Neuronal stem cell (in vitro differentiated cells): ENCODE measurements around the gene OXTR. TPM values are rescaled to one million over a fixed set of nuclear protein-coding genes. Genes with fewer than 3 reads are reported as not detected.

Source experiments
- DNase-seq: peaks from one replicate; pipeline ENCODE4 v3.0.0-alpha.2; 2013; ENCODE audit warnings: low spot score
- H2AFZ ChIP-seq: one replicate; pipeline ENCODE4 v1.6.1; 2013; ENCODE audit warnings: mild to moderate bottlenecking, low read length, inconsistent platforms
- H2AK5ac ChIP-seq: 2 replicates; pipeline ENCODE4 v1.6.1; 2013; ENCODE audit warnings: low read depth, mild to moderate bottlenecking, inconsistent platforms, low read length, moderate library complexity, mixed read lengths
- H2BK120ac ChIP-seq: 2 replicates; pipeline ENCODE4 v1.6.1; 2013; ENCODE audit warnings: low read depth, mild to moderate bottlenecking, inconsistent platforms, low read length, moderate library complexity, mixed read lengths
- H2BK12ac ChIP-seq: one replicate; pipeline ENCODE4 v1.6.1; 2013; ENCODE audit warnings: low read length, inconsistent platforms
- H2BK15ac ChIP-seq: 2 replicates; pipeline ENCODE4 v1.6.1; 2013; ENCODE audit warnings: mild to moderate bottlenecking, low read length, inconsistent platforms, mixed read lengths
- H2BK5ac ChIP-seq: one replicate; pipeline ENCODE4 v1.6.1; 2013; ENCODE audit warnings: inconsistent platforms, mild to moderate bottlenecking, low read length, moderate library complexity
- H3K14ac ChIP-seq: one replicate; pipeline ENCODE4 v1.6.1; 2013; ENCODE audit warnings: low read length, inconsistent platforms
- H3K18ac ChIP-seq: 2 replicates; pipeline ENCODE4 v1.6.1; 2013; ENCODE audit warnings: low read length, inconsistent platforms
- H3K23ac ChIP-seq: 2 replicates; pipeline ENCODE4 v1.6.1; 2013; ENCODE audit warnings: low read depth, mild to moderate bottlenecking, mixed read lengths, low read length, inconsistent platforms; ENCODE audit not compliant: poor library complexity
- H3K27ac ChIP-seq: replicated peaks from 3 replicates; pipeline ENCODE4 v1.5.1; 2013; ENCODE audit warnings: low read length, inconsistent platforms
- H3K27me3 ChIP-seq, 3 experiments: 2 replicates each; pipeline ENCODE4 v1.6.1; 2013; ENCODE audit warnings: low read length in 3 of 3, mild to moderate bottlenecking in 2 of 3, inconsistent platforms in 1 of 3, low read depth in 1 of 3, mixed read lengths in 1 of 3, moderate library complexity in 1 of 3; ENCODE audit not compliant: control insufficient read depth in 3 of 3, insufficient read depth in 3 of 3
- H3K36me3 ChIP-seq, 2 donors: replicated peaks in 1 of 2; 2 replicates each; pipeline ENCODE4 v1.6.1; 2013; ENCODE audit warnings: low read length in 2 of 2; ENCODE audit not compliant: control insufficient read depth in 2 of 2, insufficient read depth in 2 of 2
- H3K4ac ChIP-seq: 2 replicates; pipeline ENCODE4 v1.6.1; 2013; ENCODE audit warnings: inconsistent platforms, mild to moderate bottlenecking, low read length, moderate library complexity
- H3K4me1 ChIP-seq, 2 donors: 1 replicate in 1 of 2; 2 replicates in 1 of 2; pipeline ENCODE4 v1.6.1; 2013; ENCODE audit warnings: low read length in 2 of 2, low read depth in 1 of 2; ENCODE audit not compliant: control insufficient read depth in 2 of 2, insufficient read depth in 1 of 2
- H3K4me2 ChIP-seq: one replicate; pipeline ENCODE4 v1.6.1; 2013; ENCODE audit warnings: mild to moderate bottlenecking, low read length, inconsistent platforms; ENCODE audit not compliant: insufficient read depth, poor library complexity, severe bottlenecking
- H3K4me3 ChIP-seq, 2 donors: 2 replicates each; pipeline ENCODE4 v1.5.1; 2013; ENCODE audit warnings: low read length in 2 of 2, mild to moderate bottlenecking in 2 of 2, inconsistent platforms in 1 of 2, moderate library complexity in 1 of 2
- H3K79me1 ChIP-seq: one replicate; pipeline ENCODE4 v1.6.1; 2013; ENCODE audit warnings: low read depth, mild to moderate bottlenecking, inconsistent platforms, low read length, moderate library complexity
- H3K9ac ChIP-seq: one replicate; pipeline ENCODE4 v1.6.1; 2013; ENCODE audit warnings: mild to moderate bottlenecking, low read depth, low read length, inconsistent platforms; ENCODE audit not compliant: poor library complexity
- H3K9me3 ChIP-seq, 2 donors: replicated peaks in 1 of 2; 2 replicates each; pipeline versions ENCODE3 to v1.6.1; 2013; ENCODE audit warnings: low read length in 2 of 2, mild to moderate bottlenecking in 2 of 2, inconsistent platforms in 1 of 2, low read depth in 1 of 2, mixed read lengths in 1 of 2, moderate library complexity in 1 of 2; ENCODE audit not compliant: control insufficient read depth in 2 of 2, insufficient read depth in 1 of 2
- H4K8ac ChIP-seq: one replicate; pipeline ENCODE4 v1.6.1; 2013; ENCODE audit warnings: low read depth, mild to moderate bottlenecking, inconsistent platforms, low read length, moderate library complexity
- H4K91ac ChIP-seq: one replicate; pipeline ENCODE4 v1.6.1; 2013; ENCODE audit warnings: low read length, low read depth, mild to moderate bottlenecking, inconsistent platforms; ENCODE audit not compliant: poor library complexity
- WGBS, 2 donors: extraction: QIAGEN DNeasy Blood & Tissue Kit; methylation state at CpG; one replicate each; pipeline ENCODE4 v1.1.7; 2013; ENCODE audit warnings: missing lambda C conversion rate in 2 of 2, mixed read lengths in 1 of 2; ENCODE audit not compliant: insufficient read length in 2 of 2, insufficient replicate concordance in 1 of 2; ENCODE audit errors: extremely low coverage in 2 of 2; 5-methylcytosine and 5-hydroxymethylcytosine counted together
- polyA plus RNA-seq, 2 experiments: library from polyadenylated mRNA; stranded (reverse); fragments of 200-250 nt; gene quantifications; one replicate each; pipeline ENCODE4 v1.2.3, GENCODE V29; 2013

The OXTR gene
- polyA plus RNA-seq (2013, experiment 1 of 2), result 0.73 TPM
- polyA plus RNA-seq (2013, experiment 2 of 2), result 0.69 TPM

- Histone ChIP-seq H4K8ac (no peak within 1 kb of the TSS), H3K27ac (no peak within 1 kb of the TSS), H2AFZ (peak within 1 kb of the TSS; percentile 66), H3K9ac (peak within 1 kb of the TSS; percentile 24), H3K27me3 (peaks cover 0 to 25% (median 10%) of the 10 kb centered on the region in 3 experiments), H3K36me3 (no peaks in the 10 kb centered on the region), H3K14ac (peak within 1 kb of the TSS; percentile 42), H2AK5ac (peak within 1 kb of the TSS; percentile 34), H2BK120ac (no peak within 1 kb of the TSS), H3K79me1 (no peaks in the 10 kb centered on the region), H3K9me3 (peaks cover 0 to 36% of the 10 kb centered on the region in 2 donors), H3K4me2 (peak within 1 kb of the TSS; percentile 91), H2BK5ac (peak within 1 kb of the TSS; percentile 11), H3K4ac (no peak within 1 kb of the TSS), H4K91ac (no peak within 1 kb of the TSS), H3K4me1 (peaks cover 2 to 7% of the 10 kb centered on the region in 2 donors), H3K18ac (peak within 1 kb of the TSS; percentile 82), H3K4me3 (peak within 1 kb of the TSS in 1 of 2 donors; percentile 74), H2BK15ac (peak within 1 kb of the TSS; percentile 7), H3K23ac (peak within 1 kb of the TSS; percentile 53), H2BK12ac (no peak within 1 kb of the TSS)
- WGBS, 2 donors, result no CpG with 5 or more reads among the region's 53 CpGs
- peak; percentile 77 for DNase-seq
These were observed at the start of gene OXTR for GRCh38 chr3:8769088-8769822. Gene OXTR, minus strand, starts transcription at chr3:8769613. Its CDS starts 1,426 bp downstream, at chr3:8768187.

DNA sequence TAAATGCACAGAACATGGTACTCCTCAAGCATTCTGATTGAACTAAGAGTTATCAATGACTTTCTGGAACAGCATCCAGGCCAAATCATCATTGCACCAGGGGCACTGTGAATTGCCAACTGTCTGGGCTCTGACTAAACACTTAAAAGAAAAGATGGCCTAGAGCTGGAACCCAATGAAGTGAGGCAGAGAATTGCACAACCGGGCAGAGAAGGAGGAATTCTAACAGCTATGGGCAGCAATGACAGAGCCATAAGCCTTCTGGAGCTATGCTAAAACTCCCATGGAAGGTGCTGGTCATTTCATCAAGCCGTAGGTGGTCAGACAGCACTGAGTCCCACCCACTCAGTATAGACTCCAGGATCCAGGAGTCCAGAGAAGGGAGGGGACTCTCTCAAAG lies 48.1 kb upstream of the OXTR start:
- Histone ChIP-seq H3K79me1 (no peaks in the 10 kb centered on the region), H3K27me3 (no peaks in the 10 kb centered on the region), H3K9me3 (peaks cover 6 to 48% of the 10 kb centered on the region in 2 donors), H3K4me3 (no peak overlapping the region), H4K8ac (no peak overlapping the region), H3K36me3 (no peaks in the 10 kb centered on the region), H2AFZ (no peak overlapping the region), H3K23ac (no peak overlapping the region), H2BK120ac (no peak overlapping the region), H2AK5ac (no peak overlapping the region), H2BK5ac (no peak overlapping the region), H3K18ac (no peak overlapping the region), H3K14ac (no peak overlapping the region), H3K9ac (no peak overlapping the region), H3K27ac (no peak overlapping the region), H2BK15ac (no peak overlapping the region), H4K91ac (no peak overlapping the region), H3K4me2 (no peak overlapping the region), H2BK12ac (no peak overlapping the region), H3K4ac (no peak overlapping the region), H3K4me1 (peaks cover 0 to 2% of the 10 kb centered on the region in 2 donors)
- DNase-seq, result no peak
- no CpG with 5 or more reads among the region's 2 CpGs for WGBS, 2 donors

GRCh38 chr3:8816106-8816505 lies 46.7 kb upstream of the OXTR start:
- Histone ChIP-seq H3K9me3 (peaks cover 6 to 46% of the 10 kb centered on the region in 2 donors), H3K4me2 (no peak overlapping the region), H3K14ac (no peak overlapping the region), H2BK15ac (no peak overlapping the region), H3K27ac (no peak overlapping the region), H3K4ac (no peak overlapping the region), H3K4me3 (no peak overlapping the region), H4K91ac (no peak overlapping the region), H2AK5ac (no peak overlapping the region), H3K27me3 (no peaks in the 10 kb centered on the region), H3K36me3 (no peaks in the 10 kb centered on the region), H2AFZ (peak overlapping the region; percentile 30), H3K4me1 (peaks cover 0 to 2% of the 10 kb centered on the region in 2 donors), H3K79me1 (no peaks in the 10 kb centered on the region), H2BK120ac (no peak overlapping the region), H4K8ac (no peak overlapping the region), H2BK5ac (no peak overlapping the region), H2BK12ac (no peak overlapping the region), H3K9ac (no peak overlapping the region), H3K18ac (no peak overlapping the region), H3K23ac (no peak overlapping the region)
- no peak for DNase-seq
- no CpG with 5 or more reads among the region's 6 CpGs for WGBS, 2 donors

- no peak overlapping the region for H3K27ac ChIP-seq
- no peak overlapping the region for H2BK5ac ChIP-seq
- no peak overlapping the region for H3K4me3 ChIP-seq
- no peak overlapping the region for H3K18ac ChIP-seq
- H3K36me3 ChIP-seq, result no peaks in the 10 kb centered on the region
- H3K27me3 ChIP-seq, result no peaks in the 10 kb centered on the region
- H2AFZ ChIP-seq, result no peak overlapping the region
- WGBS, 2 donors, result no CpG with 5 or more reads among the region's 1 CpG
- no peak overlapping the region for H4K8ac ChIP-seq
- H2BK15ac ChIP-seq, result no peak overlapping the region
- H3K4ac ChIP-seq, result no peak overlapping the region
- no peak overlapping the region for H4K91ac ChIP-seq
- H3K9me3 ChIP-seq, result peaks cover 1 to 25% of the 10 kb centered on the region in 2 donors
- H3K14ac ChIP-seq, result no peak overlapping the region
- H3K79me1 ChIP-seq, result no peaks in the 10 kb centered on the region
- H2BK120ac ChIP-seq, result no peak overlapping the region
- no peak overlapping the region for H3K9ac ChIP-seq
- no peak overlapping the region for H3K23ac ChIP-seq
- H3K4me1 ChIP-seq, result peaks cover 5 to 14% of the 10 kb centered on the region in 2 donors
- no peak overlapping the region for H3K4me2 ChIP-seq
- no peak overlapping the region for H2BK12ac ChIP-seq
- no peak overlapping the region for H2AK5ac ChIP-seq
- DNase-seq, result no peak
These were observed 44.0 kb upstream of the OXTR start for GRCh38 chr3:8813411-8813810.
